Right ventricle myocardium inferior (tissue), 1 donor: Measurements from ENCODE around the gene CDCA3. TPM values are rescaled to one million over a fixed set of nuclear protein-coding genes. Genes with fewer than 3 reads are reported as not detected.
"Not testable (repeated sequence)": the region's sequence is repeated elsewhere in the genome, so short reads cannot be mapped to it uniquely, and the experiment has no call there.

Experiments used
- ATAC-seq: fragments of 200-7000 bp; cut with Tn5 transposase; one replicate; pipeline ENCODE4 v1.9.1; 2020; ENCODE audit warnings: mild to moderate bottlenecking, moderate library complexity
- DNase-seq: peaks from one replicate; pipeline ENCODE4 v3.0.0; 2021; ENCODE audit errors: missing footprints
- intact Hi-C: fragments of 100-400 bp; cut with DNase I; formaldehyde crosslinking; loops from one replicate; pipeline ENCODE4 v1.11.0; 2022
- long read RNA-seq: library from polyadenylated mRNA; unstranded; transcript quantifications from one replicate; pipeline ENCODE4 v2.0.0, GENCODE V29; 2021
- total RNA-seq: library from RNA; stranded (reverse); fragmentation: NEBNext Ultra II Directional; extraction: Animal tissue kit (Norgen Biotek cat#: 25700); gene quantifications from one replicate; pipeline ENCODE4 v1.2.1, GENCODE V29; 2021
- donor health status: DM: no; HTN: yes; CAD: no; lungs with severe emphysema.

CDCA3 gene
- total RNA-seq, result 1.2 TPM
- long read RNA-seq, partial matches to known transcripts, result 0 of 2 reads
- long read RNA-seq, other reads (novel, unspliced or antisense), result 1 of 2 reads

DNA sequence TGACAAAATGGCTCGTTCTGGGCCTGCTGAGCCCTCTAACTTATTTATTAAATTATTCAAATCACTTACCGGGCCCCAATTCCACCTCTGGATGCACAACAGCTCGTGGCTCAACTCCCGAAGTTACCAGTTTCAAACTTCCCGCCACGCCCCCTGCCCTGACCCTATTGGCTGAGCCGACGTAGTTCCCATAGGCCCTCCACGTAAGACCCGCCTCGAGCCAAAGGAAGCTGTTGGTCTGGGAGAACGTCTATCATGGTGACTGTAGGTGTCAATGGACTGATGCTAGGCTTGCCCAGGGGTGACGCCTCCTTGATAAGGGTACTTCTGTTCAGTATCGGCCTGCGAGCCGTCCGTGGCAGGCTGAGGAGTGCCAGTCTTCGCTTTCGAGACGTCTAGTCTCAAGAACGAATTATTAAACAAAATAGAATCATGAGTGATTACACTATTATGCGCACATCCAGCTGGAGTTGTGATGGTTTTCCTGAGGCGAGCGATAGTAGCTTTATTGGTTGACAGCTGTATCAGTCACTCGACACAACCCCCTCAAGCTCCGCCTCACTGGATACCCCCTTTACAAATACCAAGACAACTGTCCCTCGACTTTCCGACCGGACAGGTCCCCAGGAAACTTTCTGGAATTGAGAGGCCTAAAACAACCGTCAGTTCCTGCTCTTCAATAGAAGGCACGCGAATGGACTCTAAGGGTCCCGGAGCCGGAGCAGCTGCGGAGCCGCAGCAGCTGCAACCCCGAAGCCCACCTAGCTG lies at the start of gene CDCA3:
TSS of gene CDCA3 (minus strand) at position 134 of the 768 bp plus-strand sequence. CDS start 334 bp downstream, outside the sequence.
- ATAC-seq, result peak; percentile 81
- intact Hi-C loops, result no loop called here

DNA sequence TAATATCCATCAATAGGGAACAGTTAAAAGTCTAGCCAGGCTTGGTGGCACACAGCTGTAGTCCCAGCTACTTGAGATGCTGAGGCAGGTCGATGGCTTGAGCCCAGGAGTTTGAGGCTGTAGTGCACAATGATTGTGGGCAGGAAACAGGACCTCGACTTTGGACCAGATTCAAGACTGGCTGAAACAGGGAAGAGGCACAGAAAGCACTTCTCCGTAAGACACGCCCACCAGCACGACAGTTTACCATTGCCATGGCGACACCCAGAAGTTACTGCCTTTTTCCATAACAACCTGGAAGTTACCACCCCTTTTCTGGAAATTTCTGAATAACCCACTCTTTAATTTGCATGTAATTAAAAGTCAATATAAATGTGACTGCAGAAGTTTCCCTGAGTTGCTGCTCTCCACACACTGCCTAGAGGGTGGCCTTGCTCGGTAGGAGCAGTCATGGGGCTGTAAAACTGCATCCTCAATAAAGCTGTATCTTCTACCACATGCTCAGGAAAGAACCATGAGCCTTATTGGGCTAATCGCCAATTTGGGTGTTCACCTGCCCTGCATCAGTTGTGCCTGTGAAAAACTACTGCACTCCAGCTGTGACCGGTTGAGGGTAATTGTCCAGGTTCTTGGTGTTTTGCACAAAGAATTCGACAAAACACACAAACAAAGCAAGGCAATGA lies 48.9 kb upstream of the CDCA3 start:
- intact Hi-C loops, result no loop called here
- DNase-seq (peak; percentile 78), ATAC-seq (no peak)

More for the DNA sequence above, at the start of gene CDCA3:
- peak; percentile 94 for DNase-seq

DNA sequence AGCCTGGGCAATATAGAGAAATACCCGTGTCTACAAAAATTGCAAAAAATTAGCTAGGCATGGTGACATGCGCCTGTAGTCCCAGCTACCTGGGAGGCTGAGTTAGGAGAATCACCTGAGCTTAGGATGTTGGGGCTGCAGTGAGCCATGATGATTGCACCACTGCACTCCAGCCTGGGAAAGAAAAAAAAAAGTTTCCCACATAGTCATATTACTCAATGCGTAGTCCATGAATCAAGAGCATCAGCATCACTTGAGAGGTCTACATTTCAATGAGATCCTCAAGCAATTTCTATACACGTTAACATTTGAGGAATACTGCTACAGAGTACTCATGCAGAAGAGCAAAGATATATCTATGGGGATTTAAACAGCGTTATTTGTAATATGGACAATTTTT lies 48.3 kb upstream of the CDCA3 start:
- ATAC-seq, result no peak
- intact Hi-C loops, result no loop called here
- no peak for DNase-seq

DNA sequence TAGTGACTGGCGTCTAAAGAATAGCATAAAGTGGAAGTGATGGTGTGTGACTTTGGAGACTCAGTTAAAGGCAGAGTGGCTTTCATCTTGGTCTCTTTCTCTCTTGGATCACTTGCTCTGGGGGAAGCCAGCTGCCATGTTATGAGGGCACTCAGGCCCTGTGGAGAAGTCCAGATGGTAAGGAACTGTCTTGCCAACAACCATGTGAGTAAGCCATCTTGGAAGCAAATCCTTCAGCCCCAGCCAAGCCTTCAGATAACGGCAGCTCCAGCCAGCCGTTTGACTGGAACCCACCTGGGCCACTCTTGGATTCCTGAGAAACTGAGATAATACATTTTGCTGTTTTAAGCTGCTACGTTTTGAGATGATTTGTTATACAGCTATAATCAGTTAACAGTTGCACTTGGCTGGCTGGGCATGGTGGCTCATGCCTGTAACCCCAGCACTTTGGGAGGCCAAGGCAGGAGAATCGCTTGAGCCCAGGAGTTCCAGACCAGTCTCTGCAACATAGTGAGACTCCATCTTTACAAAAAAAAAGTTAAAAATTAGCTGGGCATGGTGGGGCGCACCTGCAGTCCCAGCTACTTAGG lies 45.9 kb upstream of the CDCA3 start:
- DNase-seq (no peak), ATAC-seq (no peak)
- intact Hi-C loops, result no loop called here

DNA sequence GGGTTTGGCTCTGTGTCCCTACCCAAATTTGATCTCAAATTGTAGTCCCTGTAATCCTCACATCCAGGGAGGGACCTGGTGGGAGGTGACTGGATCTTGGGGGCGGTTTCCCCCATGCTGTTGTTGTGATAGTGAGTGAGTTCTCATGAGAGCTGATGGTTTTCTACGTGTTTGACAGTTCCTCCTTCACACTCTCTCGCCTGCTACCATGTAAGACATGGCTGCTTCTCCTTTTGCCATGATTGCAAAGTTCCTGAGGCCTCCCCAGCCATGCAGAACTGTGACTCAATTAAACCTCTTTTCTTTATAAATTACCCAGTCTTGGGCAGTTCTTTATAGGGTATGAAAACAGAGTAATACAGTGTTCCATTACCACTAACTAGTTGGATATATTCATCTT lies 43.2 kb upstream of the CDCA3 start:
- intact Hi-C loops, result no loop called here
- DNase-seq (no peak), ATAC-seq (no peak)

DNA sequence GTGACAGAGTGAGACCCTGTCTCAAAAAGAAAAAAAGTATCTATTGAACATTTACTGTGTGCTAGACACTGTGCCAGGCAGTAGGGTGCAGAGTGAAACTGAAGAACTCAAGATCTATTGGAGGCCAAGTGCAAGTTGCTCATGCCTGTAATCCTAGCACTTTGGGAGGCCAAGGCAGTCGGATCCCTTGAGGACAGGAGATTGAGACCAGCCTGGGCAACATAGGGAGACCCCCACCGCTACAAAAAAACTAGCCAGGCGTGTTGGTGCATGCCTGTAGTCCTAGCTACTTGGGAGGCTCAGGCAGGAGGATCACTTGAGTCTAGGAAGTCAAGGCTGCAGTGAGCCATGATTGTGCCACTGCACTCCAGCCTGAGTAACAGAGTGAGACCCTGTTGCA lies 41.6 kb upstream of the CDCA3 start:
- DNase-seq, ATAC-seq, intact Hi-C loops: not testable (repeated sequence)

DNA sequence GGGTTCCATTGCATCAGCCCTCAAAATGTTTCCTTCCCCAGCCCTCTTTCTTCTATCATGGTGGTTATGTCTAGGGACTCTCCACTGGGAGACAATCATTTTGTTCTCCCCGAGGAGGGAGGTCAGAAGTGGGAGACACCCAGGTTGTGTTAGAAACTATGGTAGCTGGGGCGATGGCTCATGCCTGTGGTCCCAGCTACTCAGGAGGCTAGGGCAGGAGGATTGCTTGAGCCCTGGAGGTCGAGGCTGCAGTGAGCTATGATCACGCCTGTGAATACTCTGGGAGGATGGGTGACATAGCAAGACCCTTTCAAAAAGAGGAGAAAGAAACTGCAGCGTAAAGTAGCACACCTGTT lies 40.5 kb upstream of the CDCA3 start:
- peak; percentile 2 for ATAC-seq
- intact Hi-C loops, result loop anchor here (2.0 kb wide), 1 partner anchor 19 kb away; the partner anchor contains the start of gene SPSB2
- DNase-seq, result no peak

DNA sequence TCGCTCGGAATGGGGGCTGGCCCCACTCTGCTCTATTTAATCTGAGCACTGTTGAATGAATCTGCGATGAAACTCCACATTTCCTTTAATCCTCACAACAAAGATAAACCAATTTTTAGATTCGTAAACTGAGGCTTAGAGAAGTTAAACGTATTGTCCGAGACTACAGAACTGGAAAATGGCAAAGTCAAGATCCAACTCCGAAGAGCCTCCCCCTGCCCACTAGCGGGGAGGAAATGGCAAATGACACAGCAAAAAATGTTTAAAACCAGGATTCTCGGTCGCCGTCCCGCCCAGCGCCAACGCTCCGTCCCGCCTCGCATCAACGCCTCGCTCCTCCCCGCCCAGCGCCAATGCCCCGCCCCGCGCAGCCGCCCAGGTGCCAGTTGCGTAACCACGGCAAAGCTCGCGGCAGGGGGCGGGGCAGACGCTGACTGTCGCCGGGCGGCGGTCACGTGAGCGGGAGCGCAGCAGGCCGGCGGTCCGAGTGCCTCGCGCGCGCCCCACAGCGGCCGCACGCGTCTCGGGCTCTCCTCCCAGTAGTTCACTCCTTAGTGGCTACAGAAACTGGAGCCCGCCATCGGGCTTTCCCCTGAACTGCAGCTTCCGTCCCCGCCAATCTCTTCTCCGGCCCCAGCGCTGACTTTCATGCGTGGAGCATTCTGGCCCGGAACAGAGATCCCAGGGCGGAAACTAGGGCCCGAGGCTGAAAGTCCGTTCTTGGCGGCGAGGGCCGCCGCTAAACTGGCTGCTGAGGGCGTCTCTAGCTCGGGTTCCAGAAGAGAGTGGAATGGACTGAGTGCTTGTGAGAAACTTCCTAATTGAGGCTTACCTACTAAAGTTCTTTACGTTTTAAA lies 39.9 kb upstream of the CDCA3 start:
- DNase-seq, result peak; percentile 99
- intact Hi-C loops, result loop anchor here (2.0 kb wide), 1 partner anchor 18 kb away; the partner anchor contains the start of gene SPSB2
- ATAC-seq, result peak; percentile 97

DNA sequence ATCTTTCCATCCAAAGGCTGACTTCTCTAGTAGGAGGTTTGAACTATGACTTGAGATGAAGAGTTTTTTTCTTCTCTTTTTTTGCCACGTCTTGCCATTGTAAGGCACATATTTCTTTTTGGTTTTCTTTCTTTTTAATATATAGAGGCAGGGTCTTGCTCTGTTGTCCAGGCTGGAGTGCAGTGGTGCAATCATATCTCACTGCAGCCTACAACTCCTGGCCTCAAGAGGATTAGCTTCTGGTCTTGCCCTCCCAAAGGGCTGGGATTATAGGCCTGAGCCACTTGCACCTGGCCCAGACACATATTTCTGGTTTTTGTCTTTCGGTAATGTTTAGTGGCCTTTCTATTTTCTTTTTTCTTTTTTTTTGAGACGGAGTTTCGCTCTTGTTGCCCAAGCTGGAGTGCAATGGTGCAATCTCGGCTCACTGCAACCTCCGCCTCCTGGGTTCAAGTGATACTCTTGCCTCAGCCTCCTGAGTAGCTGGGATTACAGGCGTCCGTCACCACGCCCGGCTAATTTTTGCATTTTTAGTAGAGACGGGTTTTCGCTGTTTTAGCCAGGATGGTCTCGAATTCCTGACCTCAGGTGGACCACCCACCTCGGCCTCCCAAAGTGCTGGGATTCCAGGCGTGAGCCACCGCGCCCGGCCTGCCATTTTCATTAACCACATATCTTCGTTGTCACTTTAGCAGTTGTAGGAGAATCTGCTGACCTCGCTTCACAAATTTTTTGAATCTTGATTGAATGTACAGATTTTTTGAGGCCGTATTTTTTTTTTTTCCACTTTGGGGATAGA lies 38.9 kb upstream of the CDCA3 start:
- intact Hi-C loops, result loop anchor here (2.0 kb wide), 1 partner anchor 17 kb away; the partner anchor contains the start of gene SPSB2
- ATAC-seq, DNase-seq: not testable (repeated sequence)

DNA sequence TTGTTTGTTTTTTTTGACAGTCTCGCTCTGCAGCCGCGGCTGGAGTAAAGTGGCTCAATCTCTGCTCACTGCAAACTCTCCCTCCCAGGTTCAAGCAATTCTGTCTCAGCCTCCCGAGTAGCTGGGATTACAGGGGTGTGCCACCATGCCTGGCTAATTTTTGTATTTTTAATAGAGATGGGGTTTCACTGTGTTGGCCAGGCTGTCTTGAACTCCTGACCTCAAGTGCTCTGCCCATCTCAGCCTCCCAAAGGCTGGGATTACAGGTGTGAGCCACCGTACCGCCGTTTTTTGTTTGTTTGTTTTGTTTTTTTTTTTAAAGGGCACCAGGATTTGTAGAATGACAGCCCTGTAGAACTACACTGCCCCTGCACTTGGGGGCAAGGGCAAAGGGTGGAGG lies 37.7 kb upstream of the CDCA3 start:
- DNase-seq, intact Hi-C loops, ATAC-seq: not testable (repeated sequence)

DNA sequence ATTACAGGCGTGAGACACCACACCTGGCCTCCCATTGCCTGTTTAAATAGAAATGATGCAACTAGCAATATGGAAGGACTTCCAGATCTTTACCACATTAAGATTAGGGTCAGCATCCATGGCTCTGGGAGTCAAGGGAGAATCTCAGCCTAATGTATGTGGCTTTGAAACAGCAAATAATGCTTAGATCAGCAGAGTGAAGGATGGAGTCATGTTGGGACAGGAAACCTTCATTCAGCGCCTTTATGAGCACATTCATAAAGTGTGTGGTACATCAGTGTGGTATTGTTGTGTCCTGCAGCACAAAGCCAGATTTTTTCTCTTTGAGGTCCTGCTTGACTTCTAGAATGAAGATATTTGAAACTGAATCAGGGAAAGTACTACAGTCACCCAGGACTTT lies 37.3 kb upstream of the CDCA3 start:
- no peak for DNase-seq
- no peak for ATAC-seq
- intact Hi-C loops, result no loop called here

DNA sequence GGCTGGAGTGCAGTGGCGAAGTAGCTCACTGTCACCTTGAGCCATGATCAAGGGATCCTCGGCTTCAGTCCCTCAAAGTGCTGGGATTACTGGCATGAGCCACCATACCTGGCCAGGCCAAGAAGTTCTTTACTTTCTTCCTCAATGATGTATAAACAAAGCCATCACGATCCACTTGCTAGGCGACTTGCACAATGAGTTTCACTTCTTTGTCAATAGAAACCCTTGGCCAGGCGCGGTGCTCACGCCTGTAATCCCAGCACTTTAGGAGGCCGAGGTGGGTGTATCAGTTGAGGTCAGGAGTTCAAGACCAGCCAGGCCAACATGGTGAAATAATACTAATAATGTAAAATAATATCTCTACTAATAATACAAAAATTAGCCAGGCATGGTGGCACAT lies 36.4 kb upstream of the CDCA3 start:
- ATAC-seq, result no peak
- intact Hi-C loops, result no loop called here
- DNase-seq, result no peak

DNA sequence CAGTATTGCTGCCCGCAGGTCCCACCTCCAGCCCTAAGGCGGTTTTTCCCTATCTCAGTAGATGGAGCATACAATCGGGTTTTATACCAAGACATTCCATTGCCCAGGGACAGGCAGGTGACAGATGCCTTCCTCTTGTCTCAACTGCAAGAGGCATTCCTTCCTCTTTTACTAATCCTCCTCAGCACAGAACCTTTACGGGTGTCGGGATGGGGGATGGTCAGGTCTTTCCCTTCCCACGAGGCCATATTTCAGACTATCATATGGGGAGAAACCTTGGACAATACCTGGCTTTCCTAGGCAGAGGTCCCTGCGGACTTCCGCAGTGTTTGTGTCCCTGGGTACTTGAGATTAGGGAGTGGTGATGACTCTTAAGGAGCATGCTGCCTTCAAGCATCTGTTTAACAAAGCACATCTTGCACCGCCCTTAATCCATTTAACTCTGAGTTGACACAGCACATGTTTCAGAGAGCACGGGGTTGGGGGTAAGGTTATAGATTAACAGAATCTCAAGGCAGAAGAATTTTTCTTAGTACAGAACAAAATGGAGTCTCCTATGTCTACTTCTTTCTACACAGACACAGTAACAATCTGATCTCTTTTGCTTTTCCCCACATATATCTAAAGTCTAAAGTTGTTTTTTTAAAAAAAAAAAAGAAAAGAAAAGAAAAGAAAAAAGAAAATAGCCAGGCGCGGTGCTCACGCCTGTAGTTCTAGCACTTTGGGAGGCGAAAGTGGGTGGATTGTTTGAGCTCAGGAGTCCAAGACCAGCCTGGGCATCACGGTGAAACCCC lies 35.3 kb upstream of the CDCA3 start:
- DNase-seq, intact Hi-C loops, ATAC-seq: not testable (repeated sequence)

DNA sequence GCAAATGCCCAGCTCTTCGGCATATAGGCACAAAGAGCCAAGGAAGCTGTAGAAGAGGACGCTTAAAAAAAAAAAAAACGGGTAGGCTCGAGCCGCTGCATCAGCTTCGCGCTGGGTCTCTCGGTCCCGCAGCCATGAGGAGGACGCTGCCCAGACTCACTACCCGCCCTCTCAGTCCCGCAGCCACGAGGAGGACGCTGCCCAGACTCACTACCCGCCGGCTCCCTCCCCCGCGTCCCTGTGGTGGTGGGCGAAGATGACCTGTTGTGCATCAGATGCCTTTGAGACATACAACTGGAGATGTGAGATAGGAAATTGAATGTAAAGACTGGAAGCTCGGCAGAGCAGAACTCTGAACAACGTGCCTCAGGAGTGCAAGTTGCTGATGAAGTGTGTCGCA lies 33.5 kb upstream of the CDCA3 start:
- no peak for DNase-seq
- intact Hi-C loops, result no loop called here
- ATAC-seq, result no peak

DNA sequence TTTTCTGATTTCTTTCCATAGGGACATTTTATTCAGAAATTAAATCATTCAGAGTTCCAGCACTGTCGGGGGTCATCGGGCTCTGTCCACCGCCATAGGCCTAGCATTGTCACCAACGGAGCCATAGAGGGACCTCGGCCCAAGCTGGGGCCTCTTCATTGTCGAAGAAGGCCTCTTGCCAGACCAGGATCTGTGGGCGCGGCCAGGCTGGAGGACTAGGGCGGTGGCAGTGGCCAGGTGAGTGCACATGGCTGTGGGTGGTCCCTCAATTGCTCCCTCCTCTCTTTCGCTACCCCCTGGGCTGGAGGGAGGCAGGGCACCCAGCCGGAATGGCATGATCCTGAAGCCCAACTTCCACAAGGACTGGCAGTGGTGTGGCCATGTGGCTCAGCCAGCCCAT lies 32.6 kb upstream of the CDCA3 start:
- no peak for DNase-seq
- intact Hi-C loops, result no loop called here
- ATAC-seq, result no peak

DNA sequence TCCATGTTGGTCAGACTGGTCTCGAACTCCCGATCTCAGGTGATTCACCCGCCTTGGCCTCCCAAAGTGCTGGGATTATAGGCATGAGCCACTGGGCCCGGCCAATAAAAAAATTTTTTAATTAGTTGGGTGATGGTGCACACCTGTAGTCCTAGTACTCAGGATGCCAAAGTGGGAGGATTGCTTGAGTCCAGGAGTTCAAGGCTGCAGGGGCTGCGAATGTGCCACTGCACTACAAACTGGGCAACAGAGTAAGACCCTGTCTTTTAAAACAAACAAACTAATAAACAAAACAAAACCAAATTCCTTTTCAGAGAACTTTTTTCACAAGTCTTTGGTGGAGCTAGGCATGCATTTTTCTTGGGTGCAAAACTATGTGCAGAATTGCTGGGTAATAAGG lies 32.2 kb upstream of the CDCA3 start:
- no peak for DNase-seq
- no peak for ATAC-seq
- intact Hi-C loops, result no loop called here

DNA sequence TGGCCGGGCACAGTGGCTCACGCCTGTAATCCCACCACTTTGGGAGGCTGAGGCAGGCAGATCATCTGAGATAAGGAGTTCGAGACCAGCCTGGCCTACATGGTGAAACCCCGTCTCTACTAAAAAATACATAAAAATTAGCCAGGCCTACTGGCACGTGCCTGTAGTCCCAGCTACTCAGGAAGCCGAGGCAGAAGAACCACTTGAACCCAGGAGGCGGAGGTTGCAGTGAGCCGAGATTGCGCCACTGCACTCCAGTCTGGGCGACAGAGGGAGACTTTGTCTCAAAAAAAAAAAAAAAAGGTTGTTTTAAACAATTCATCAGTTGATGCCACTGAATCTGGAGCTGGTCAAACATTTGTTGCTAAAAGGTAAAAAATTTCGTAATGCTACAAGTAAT lies 28.7 kb upstream of the CDCA3 start:
- intact Hi-C loops, result loop anchor here (10.0 kb wide), 1 partner anchor 225 kb away; the partner anchor contains the start of gene C1RL
- not testable (repeated sequence) for DNase-seq, ATAC-seq
